DMS 273 treated with DMSO at 0.1 percent for 48 hours (cell line): ENCODE measurements around the gene HDGFL2.

Experiments used
- DNase-seq: peaks from one replicate; lab custom pipeline; 2025; lab: John Stamatoyannopoulos, UW

The HDGFL2 gene

DNA sequence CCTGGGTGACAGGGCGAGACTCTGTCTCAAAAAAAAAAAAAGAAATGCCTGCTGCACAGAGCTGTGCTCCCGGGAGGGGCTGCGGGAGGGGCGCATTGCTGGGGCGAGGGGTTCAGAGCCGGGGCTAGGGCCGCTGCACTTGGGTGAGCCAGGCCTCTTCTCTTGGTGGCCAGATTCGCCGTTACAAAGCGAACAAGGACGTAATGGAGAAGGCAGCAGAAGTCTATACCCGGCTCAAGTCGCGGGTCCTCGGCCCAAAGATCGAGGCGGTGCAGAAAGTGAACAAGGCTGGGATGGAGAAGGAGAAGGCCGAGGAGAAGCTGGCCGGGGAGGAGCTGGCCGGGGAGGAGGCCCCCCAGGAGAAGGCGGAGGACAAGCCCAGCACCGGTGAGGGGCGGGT lies 27.2 kb downstream of the HDGFL2 start:
- no peak for DNase-seq

DNA sequence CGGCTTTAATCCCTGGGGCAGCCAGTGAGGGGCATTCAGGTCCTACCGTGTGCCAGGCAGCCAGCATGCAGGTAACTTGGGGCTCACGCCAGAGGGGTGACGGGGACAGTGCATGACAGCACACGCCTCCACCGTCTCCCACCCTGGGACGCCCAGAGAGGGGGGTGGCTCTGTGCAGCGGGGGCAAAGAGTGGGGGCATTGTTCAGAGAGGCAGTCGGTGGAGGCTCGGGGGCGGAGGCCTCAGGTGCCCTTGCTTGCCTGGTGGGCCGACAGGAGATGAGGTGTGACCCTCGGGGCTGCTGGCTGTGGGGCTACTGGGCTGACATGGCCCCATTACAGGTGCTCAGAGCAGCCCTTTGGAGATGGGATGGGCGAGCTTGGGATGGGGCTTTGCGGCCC lies 27.8 kb downstream of the HDGFL2 start:
- no peak for DNase-seq

DNA sequence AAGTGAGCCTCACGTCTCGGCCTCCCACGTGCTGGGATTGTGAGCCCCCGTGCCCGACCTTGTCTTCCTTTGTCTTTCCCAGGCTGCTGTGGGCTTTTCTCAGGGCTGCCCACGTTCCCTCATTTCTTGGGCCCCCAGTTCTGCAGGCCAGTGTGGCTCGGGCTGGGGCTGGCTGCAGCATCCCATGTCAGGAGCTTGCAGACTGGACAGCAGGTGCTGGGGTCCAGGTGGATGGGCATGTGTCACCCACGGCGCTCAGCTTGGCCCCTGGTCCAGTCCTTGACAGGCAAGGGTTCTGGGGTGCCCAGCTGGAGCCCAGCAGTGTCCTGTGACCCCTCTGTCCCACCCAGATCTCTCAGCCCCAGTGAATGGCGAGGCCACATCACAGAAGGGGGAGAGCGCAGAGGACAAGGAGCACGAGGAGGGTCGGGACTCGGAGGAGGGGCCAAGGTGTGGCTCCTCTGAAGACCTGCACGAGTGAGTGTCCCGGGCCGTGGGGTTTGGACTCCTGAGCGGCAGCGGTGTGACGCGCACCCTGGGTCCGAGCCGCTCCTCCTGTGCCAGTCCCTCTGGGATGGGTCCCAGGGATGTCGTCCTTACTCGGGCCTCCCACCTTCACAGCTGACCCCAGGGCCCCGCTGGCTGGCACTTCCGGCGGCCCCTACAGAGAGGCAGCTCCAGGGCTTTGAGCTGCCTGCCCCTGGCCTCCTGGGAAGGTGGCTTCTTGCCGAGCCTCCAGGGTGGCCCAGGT lies 28.9 kb downstream of the HDGFL2 start:
- DNase-seq, result no peak

DNA sequence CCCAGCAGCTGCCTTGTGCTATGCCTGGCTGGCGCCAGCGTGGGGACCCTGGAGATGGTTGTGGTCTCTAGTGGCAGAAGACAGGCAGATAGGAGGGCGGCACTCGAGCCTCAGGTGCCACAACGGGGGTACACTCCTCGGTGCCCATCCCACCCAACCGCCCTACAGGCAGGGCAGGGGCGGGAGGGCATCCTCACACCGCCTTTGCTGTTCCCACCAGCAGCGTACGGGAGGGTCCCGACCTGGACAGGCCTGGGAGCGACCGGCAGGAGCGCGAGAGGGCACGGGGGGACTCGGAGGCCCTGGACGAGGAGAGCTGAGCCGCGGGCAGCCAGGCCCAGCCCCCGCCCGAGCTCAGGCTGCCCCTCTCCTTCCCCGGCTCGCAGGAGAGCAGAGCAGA lies 29.6 kb downstream of the HDGFL2 start:
- no peak for DNase-seq

DNA sequence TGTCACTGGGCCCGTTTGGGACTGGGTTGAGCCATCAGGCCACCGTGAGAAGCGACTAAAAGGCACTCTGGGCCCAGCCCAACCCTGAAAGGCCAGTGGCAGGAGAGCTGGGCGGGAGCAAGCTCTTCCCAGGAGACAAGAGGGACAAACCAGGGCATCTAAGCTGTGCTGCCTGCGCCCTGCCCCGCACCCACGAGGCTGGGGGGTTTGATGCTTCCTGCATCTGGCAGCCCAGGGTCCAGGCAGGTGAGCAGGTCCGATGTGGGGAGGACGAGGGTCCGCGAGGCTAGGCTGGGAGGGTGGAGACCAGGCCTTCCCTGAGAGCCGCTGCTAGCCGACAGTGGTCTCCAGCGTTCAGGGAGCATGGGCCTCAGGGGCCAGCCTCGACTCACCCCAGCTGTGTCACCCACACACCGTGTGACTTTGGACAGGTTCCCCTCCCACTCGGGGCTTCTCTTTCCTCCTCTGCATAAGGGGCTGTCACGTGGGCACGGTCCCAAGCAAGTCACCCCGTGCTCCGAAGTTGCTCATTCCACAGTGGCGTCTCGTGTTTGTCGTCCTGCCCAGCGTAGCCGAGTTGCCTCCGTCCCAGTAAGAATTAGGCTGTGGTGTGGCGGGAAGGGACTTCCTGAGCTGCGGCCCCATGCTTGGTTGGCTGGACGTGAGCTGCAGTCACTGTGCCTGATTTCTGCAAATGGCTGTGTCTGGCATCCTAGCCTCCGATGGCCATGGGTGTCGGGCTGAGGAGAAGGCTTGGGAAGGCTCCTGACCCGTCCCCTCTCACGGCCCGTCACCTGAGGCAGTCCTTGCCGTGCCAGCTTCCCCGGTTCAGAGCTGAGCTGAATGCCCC lies 30.4 kb downstream of the HDGFL2 start:
- no peak for DNase-seq

DNA sequence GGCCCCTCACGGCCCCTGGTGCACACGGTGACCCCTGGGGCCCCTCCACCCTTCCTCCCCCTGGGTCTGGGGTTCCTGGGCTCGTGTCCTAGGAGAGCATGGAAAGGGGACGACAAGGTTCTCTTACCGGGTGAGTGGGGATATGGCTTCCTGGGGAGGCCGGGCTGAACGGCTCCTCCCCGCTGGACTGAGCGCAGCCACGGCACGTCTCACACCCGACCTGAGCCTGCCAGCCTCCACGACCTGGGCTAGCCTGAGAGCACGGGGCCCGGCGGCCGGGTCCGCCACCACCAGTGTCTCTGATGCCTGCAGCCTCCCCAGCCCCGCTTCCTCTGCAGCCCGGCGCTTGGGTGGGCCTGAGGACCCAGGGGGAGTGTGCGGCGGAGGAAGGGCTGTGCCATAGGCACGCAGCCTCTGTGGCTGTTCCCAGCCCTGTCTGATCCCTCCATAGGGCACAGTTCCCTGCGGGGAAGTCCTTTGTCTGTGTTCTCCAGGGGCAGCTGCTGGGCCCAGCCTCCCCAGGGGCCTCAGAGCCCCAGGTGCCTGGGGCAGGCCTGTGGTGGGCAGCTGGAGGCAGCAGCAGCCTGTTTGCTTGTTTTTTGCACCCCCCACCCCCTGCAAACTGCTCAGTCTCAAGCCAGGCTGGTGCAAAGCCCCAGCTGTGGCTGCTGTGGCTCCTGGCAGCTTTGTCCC lies 31.2 kb downstream of the HDGFL2 start:
- no peak for DNase-seq

DNA sequence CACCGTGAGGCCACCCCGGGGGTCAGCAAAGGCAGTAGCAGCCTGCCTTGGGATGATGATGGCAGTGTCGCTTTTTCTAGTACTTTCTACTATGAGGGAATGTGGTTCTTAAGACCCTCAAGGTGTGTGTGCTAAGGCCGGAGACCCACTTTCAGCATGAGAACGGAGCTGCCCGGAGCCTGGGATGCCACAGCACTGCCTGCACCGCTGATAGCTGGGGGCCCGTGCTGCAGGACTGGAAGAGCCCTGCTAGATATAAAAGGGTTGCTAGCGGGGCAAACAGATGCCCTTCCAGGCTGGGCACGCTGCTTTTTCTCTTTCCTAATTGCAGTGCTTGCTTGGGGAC lies 31.7 kb downstream of the HDGFL2 start:
- no peak for DNase-seq

DNA sequence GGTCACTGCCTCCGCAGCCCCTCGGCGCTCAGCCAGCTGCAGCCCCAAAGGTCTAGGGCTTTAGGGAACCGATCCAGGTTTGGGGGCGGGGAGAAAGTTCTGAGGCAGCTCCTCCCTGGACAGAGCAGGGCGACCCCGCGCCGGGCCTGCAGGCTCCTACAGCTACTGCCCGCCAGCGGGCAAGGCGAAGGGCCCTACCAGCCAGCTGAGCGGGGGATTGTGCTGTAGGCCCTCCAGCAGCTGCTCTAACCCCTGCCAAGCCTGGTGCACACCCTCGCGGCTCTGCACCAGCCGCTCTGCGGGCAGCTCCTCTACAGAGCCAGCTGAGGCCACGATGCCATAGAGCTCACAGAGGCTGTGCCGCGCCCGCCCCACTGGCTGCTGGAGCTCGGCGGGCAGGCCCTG lies 32.2 kb downstream of the HDGFL2 start:
- DNase-seq, result no peak

DNA sequence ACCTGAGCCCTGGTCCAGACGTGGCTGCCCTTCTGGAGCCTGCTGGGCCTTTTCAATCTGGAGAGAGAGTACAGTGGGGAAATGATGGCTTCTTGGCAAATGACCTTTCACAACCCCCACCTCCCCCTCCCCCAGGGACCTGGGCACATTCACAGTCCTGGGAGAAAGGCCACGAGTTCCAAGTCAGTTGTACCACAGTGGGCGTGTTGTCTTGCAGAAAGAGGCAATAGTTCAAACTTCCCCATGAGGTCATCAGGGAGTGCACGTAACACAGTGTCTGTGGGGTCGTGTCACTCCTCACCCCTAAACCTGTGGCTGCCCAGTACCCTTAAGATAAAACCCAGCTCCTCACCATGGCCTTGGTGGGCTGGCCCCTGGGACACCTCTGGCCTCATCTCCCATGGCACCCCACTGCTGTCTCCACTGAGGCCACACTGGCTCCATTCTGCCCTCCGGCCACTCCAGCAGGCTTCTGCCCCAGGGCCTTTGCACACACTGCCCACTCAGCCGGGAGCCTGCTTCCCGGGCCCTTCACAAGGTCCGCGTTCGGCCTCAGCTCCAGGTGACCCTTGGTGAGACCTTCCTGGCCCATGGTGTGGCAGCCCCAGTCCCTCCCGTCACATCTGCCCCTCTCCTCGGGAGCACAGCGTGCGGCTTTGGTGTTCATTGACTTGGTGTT lies 32.9 kb downstream of the HDGFL2 start:
- DNase-seq, result no peak

DNA sequence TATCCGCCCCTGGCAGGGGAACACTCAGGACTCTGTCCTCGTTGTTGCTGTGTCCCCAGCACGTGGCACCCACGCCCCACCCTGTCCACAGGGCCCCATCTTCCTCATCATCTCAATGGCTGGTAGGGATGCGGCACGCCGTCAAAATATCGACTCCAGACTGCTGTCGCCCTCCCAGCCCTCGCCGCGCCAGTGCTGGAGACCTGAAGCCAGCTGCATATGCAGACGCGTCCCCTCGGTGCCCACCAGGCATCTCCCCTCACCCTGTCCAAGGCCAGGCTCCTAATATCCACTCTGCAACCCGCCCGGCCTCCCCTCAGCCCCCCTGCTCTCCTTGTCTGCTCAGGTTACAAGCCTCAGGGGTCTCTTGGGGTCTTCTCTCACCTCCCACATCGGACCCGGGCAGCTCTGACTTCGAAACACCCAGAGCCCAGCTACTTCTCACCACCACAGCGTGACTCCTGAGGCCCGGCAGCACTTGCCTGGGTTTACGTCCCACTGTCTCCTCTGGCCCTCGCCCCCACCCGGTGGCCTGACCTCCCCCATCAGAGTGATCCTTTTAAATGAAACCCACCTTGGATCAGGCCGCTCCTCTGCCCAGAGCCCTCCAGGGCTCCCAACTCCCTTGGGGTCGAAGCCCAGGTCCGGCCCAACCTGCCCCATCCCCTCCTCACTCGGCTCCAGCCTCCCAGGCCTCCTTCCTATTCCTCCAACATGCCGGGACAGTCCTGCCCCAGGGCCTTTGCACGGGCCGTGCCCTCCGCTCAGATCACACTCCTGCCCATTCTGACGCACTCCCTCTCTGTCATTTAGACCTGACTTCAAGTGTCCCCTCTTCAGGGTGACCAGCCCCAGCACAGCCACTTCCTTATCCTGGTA lies 33.7 kb downstream of the HDGFL2 start:
- DNase-seq, result no peak

DNA sequence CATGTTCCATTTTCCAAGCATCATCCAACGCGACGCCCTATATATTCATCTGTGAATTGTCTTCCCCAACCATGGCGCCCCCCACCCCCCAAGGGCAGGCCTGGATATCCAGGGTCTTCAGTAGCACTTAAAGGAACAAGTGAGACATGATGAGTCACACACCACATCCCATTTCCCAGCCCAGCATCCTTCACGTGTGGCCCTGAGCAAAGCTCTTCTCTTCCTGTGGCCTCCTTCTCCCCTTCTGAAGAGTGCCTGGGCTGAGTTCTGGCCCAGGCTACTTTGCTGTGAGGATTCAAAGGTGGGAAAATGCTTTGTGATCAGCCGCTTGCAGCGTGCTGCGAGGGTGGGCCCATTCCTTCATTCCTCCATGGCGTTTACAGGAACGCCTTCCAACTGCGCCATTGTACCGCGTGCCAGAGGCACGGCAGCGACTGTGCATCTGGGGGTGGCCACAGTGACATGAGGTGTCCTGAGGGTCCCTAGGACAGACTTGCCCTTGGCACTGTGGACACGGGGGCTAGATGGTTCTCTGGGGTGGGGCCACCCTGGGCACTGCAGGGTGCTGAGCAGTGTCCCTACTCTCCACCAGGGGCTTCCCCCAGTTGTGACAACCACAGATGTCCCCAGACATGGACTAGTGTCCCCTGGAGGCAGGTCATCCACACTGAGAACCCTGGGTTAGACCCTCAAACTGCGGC lies 34.5 kb downstream of the HDGFL2 start:
- no peak for DNase-seq

DNA sequence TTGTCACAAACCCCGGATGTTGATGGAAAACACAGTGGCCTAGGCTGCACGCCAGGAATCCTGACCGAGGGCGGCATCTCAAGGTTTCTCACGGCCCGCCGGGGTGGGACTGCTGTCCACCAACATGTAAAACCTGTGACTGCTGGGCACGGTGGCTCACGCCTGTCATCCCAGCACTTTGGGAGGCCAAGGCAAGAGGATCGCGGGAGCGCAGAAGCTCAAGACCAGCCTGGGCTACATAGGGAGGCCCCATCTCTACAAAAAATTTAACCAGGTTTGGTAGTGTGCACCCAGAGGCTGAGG lies 35.0 kb downstream of the HDGFL2 start:
- no peak for DNase-seq

DNA sequence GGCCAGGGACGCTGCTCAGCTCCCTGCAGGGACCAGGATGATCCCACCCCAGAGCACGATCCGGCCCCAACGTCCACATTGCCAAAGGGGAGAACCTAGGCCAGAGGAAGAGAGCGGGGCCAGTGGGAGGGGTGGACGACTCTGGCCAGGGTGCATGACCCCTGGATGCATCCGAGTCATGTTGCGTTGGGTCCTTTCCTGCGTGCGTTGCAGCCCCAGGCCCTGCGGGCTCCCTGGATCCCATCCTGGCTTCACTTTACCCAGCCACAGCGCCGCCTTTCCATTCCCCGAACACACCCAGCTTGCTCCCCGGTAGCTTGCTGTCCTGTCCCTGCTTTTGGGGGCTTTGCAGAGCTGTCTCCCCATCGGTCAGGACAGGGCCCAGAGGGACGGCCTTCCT lies 35.7 kb downstream of the HDGFL2 start:
- no peak for DNase-seq

DNA sequence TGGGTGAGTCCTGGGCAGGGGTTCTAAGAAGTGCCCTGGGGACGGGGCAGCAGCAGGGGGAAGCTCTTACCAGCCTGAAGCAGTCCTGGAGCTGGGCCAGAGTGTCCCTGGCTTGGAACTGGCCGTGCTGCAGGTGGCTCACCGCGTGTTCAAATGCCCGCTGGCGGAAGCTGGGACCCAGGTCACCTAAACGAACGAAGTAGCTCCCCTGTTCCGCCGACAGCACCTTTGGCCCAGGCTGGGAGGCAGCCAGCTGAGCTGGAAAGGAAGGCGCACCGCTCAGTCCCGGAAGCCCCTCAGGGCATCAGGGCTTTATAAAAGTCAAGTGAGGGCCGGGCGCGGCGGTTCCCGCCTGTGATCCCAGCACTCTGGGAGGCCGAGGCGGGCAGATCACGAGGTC lies 36.6 kb downstream of the HDGFL2 start:
- DNase-seq, result no peak

DNA sequence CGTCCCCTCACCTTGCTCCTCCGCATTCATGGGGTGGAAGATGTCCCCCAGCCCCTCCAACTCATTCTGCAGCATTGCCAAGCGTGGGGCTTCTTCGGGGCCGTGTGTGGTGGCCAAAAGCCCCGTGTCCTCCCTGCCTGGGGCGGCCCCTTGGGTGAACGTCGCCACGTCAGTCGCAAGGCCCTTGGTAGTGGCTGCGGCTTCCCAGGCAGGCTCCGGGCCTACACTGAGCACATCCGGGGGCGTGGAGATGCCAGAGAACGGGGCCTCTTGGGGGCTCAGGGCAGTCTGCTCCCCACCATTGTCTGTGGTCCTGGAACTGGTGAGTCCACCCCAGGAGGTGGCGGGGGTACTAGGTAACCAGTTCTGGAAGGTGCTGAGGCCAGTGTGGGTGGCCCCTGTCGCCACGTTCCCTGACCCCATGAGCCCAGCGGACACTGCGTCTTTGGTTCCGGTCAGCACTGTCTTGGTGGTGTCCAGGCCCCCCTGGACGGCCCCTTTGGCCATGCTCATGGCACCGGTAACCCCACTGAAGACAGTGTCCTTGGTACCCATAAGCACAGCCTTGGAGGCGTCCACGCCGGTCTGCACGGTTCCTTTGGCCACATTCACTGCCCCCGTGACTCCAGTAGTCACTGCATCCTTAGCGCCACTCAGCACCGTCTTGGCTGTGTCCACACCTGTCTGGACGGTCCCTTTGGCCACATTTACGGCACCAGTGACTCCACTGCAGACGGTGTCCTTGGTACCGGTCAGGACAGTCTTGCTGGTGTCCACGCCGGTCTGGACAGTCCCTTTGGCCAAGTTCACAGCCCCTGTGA lies 38.5 kb downstream of the HDGFL2 start:
- DNase-seq, result no peak

DNA sequence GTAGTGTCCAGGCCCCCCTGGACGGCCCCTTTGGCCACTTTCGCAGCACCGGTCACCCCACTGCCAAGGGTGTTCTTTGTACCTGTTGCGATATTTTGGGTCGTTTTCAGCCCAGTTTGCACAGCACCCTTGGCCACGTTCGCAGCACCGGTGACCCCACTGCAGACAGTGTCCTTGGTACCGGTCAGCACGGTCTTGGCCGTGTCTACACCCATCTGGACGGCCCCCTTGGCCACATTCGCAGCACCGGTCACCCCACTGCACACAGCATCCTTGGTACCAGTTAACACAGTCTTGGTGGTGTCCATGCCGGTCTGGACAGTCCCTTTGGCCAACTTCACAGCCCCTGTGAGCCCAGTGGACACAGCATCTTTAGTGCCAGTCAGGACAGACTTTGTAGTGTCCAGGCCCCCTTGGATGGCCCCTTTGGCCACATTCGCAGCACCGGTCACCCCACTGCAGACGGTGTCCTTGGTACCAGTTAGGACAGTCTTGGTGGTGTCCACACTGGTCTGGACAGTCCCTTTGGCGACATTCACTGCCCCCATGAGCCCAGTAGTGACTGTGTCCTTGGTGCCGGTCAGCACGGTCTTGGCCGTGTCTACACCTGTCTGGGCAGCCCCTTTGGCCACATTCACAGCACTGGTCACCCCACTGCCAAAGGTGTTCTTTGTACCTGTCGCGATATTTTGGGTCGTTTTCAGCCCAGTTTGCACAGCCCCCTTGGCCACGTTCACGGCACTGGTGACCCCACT lies 39.4 kb downstream of the HDGFL2 start:
- no peak for DNase-seq

DNA sequence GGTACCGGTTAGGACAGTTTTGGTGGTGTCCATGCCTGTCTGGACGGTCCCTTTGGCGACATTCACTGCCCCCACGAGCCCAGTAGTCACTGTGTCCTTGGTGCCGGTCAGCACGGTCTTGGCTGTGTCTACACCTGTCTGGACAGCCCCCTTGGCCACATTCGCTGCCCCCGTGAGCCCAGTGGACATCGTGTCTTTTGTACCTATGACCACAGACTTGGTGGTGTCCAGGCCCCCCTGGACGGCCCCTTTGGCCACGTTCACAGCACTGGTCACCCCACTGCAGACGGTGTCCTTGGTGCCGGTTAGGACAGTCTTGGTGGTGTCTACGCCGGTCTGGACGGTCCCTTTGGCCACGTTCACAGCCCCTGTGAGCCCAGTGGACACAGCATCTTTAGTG lies 40.0 kb downstream of the HDGFL2 start:
- DNase-seq, result no peak

DNA sequence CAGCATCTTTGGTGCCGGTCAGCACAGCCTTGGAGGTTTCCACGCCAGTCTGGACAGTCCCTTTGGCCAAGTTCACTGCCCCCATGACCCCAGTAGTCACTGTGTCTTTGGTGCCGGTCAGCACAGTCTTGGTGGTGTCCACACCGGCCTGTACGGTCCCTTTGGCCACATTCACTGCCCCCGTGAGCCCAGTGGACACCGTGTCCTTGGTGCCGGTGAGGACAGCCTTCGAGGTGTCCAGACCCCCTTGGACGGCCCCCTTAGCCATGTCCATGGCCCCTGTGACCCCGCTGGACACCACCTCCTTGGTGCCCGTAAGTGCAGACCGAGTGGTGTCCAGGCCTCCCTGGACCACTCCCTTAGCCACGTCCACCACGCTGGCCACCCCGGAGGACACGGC lies 41.2 kb downstream of the HDGFL2 start:
- no peak for DNase-seq

DNA sequence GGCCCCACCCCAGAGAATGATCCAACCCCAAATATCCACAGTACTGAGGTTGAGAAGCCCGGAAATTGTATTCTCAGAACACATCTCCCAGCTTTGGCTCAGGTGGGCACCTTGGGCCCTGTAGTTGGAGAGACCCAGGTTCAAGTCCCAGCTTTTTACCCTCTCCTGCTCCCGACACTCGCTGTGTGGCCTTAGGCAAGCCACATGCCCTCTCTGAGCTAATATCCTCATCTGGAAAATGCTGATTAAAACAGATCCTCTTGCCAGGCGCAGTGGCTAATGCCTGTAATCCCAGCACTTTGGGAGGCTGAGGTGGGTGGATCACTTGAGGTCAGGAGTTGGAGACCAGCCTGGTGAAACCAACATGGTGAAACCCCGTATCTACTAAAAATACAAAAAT lies 43.6 kb downstream of the HDGFL2 start:
- no peak for DNase-seq
